ENCODE results near the gene MRPL1.

DNA sequence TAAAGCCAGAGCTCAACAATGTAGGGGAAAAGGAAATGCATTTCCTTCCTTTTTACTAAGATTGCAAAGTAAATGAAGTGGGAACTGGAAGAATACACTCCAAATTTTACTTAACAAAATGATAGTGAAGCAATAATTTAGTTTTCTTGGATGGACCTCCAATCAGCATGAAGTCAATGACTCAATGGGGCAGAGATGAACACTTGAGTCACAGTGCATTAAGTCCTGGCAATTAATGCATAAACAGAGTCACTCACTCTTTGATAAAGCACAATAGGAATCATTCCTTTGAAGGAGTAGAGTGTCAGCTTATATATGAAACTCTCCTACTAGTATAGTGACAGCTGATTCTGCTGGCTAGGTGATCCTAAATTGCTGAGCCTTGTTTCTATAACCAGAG lies 127.8 kb downstream of the MRPL1 start:
- TF ChIP-seq, protein P1, sequence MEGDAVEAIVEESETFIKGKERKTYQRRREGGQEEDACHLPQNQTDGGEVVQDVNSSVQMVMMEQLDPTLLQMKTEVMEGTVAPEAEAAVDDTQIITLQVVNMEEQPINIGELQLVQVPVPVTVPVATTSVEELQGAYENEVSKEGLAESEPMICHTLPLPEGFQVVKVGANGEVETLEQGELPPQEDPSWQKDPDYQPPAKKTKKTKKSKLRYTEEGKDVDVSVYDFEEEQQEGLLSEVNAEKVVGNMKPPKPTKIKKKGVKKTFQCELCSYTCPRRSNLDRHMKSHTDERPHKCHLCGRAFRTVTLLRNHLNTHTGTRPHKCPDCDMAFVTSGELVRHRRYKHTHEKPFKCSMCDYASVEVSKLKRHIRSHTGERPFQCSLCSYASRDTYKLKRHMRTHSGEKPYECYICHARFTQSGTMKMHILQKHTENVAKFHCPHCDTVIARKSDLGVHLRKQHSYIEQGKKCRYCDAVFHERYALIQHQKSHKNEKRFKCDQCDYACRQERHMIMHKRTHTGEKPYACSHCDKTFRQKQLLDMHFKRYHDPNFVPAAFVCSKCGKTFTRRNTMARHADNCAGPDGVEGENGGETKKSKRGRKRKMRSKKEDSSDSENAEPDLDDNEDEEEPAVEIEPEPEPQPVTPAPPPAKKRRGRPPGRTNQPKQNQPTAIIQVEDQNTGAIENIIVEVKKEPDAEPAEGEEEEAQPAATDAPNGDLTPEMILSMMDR (conservative IDR thresholded peaks at IDR 0.05; ENCODE audit: low read length), result no peak
- no peak for TF ChIP-seq EZH2phosphoT487 (IDR thresholded peaks at IDR 0.05; ENCODE audit: borderline replicate concordance, low read depth, low read length)
